ENCODE results near the gene SMG9.
"Not testable (repeated sequence)": the region's sequence is repeated elsewhere in the genome, so short reads cannot be mapped to it uniquely, and the experiment has no call there.

SMG9 gene

GRCh38 chr19:43691755-43692154, 63.0 kb downstream of the SMG9 start:
- DNase-seq (ENCODE audit: low read depth) = no peak

DNA sequence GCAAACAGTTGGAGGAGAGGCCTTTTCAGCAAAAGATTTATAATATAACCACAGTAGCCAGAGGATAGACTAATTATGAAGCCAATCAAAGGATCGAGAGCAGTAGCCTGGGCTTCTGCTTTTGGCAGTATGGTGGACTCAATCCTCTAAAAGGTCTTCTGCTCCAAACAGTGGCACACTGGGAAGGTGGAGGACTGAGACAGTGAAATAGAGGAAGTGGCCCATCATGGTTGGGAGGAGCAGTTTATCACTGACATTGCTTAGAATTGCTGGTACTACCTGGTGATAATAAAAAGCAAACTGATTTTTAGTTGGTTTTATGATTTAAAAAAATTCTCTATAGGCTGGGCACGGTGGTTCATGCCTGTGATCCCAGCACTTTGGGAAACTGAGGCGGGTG, 63.9 kb downstream of the SMG9 start:
- DNase-seq (ENCODE audit: low read depth) = no peak

DNA sequence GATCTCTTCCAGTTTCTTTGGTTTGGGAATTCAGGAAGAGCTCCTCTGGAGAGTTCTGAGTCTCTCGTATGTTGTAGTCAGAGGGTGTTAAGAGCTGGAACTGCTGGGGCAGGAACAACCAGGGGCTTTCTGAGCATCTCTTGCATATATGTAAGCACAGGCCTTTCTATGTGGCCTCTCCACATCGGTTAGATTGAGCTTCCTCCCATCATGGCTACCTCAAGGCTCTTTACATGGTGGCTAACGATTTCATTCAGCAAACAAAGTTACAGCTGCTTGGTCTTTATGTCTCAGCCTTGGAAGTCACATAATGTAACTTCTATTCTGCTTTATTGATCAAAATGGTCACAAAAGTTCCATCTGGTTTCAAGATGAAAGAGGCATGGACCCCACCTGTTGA, 64.3 kb downstream of the SMG9 start:
- DNase-seq (ENCODE audit: low read depth) = no peak

DNA sequence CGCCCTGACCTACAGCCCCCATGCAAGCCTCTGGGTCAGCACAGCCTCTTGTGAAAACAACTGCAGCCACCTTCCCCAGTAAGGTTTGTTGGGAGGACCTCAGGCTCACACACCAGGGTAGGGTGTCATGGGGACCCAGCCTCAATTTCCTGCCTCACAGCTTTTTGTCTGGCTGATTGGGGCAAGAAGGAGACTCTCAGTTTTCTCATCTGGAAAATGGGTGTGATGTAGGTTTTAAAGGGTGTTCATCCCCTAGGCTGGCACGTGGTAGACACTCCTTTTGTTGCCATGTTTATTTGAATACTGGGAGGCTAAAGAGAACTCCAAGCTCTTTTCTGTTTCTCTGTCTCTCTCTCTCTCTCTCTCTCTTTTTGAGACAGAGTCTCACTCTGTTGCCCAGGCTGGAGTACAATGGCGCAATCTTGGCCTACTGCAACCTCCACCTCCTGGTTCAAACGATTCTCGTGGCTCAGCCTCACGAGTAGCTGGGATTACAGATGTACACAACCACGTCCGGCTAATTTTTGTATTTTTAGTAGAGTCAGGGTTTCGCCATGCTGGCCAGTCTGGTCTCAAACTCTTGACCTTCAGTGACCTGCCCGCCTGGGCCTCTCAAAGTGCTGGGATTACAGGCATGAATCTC, 66.6 kb downstream of the SMG9 start:
- no peak for DNase-seq (ENCODE audit: low read depth)

- DNase-seq (ENCODE audit: low read depth) = no peak
Observed at GRCh38 chr19:43687660-43687997, 67.1 kb downstream of the SMG9 start.

GRCh38 chr19:43684326-43684725, 70.4 kb downstream of the SMG9 start:
- no peak for DNase-seq (ENCODE audit: low read depth)

DNA sequence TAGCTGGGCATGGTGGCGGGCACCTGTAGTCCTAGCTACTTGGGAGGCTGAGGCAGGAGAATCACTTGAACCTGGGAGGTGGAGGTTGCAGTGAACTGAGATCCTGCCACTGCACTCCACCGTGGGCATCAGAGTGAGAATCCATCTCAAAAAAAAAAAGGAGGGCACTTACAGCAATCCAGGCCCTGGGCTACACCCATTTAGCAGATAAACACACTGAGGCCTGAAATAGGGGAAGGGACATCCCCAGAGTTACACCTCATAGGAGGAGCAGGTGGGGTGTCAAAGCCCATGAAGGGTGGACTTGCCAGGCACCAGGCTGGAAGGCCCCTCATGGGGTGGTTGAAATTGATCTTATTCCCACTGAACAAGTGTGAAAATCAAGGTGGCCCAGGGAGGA, 70.9 kb downstream of the SMG9 start:
- DNase-seq (ENCODE audit: low read depth) = no peak

- DNase-seq (ENCODE audit: low read depth) = no peak
Observed at GRCh38 chr19:43682824-43683661, 71.7 kb downstream of the SMG9 start.

GRCh38 chr19:43682269-43682668, 72.5 kb downstream of the SMG9 start:
- DNase-seq (ENCODE audit: low read depth) = not testable (repeated sequence)

DNA sequence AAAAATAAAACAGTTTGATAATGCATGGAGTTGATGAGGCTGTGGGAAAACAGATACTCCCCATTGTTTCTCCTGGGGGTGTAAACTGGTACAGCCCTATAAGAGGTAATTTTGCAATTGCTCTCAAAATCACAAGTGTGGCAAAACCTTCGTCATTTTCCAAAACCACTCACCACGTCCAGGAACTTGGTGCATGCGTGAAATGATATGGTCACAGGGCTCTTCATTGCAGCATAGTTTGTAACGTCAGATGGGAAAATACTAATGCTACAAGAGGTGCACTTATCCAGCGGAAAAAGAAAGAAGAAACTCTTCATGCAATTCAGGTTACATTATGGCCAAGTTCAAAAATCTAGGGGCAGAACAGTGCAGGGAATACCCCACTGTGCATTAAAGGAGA, 72.9 kb downstream of the SMG9 start:
- no peak for DNase-seq (ENCODE audit: low read depth)

- DNase-seq (ENCODE audit: low read depth) = no peak
Observed at GRCh38 chr19:43678512-43679261, 76.1 kb downstream of the SMG9 start.

All from GM04503 (cell line).